HEK293 (cell line): Measurements from ENCODE around the gene RSBN1L.

Experiments used
- CTCF ChIA-PET: fragments of 350-600 bp; formaldehyde crosslinking; extraction: SDS; loops from one replicate; lab custom pipeline; 2021; ENCODE audit warnings: antibody characterized with exemption; lab: Yijun Ruan, JAX
- POLR2A ChIA-PET: fragments of 300-600 bp; formaldehyde crosslinking; extraction: SDS; loops from one replicate; lab custom pipeline; 2020; ENCODE audit warnings: antibody characterized with exemption, inconsistent platforms; lab: Yijun Ruan, JAX
- H3K27ac ChIP-seq: fragments of 200-500 bp; sonication (Bioruptor generic); 2 replicates; pipeline ENCODE4 v1.5.1; 2014; ENCODE audit warnings: low read depth, low read length, control low read depth, inconsistent platforms; ENCODE audit errors: extremely low read depth
- H3K36me3 ChIP-seq, 2 experiments: fragments of 200-500 bp in 1 of 2; sonication (Bioruptor generic) in 1 of 2; 1 replicate in 1 of 2; 2 replicates in 1 of 2; pipeline ENCODE4 v1.5.1; 2014 to 2017; ENCODE audit warnings: inconsistent platforms in 2 of 2, low read length in 2 of 2; ENCODE audit not compliant: control insufficient read depth in 2 of 2, insufficient read depth in 1 of 2
- H3K4me1 ChIP-seq: fragments of 200-500 bp; sonication (Bioruptor generic); 2 replicates; pipeline ENCODE4 v1.5.1; 2014; ENCODE audit warnings: mild to moderate bottlenecking, low read length, inconsistent platforms; ENCODE audit not compliant: control insufficient read depth, insufficient read depth
- H3K4me3 ChIP-seq: 2 replicates; pipeline ENCODE4 v1.5.1; 2011; ENCODE audit warnings: low read depth, mild to moderate bottlenecking, control low read depth, low read length, moderate library complexity
- H3K9me3 ChIP-seq: fragments of 200-500 bp; sonication (Bioruptor generic); 2 replicates; pipeline ENCODE4 v1.5.1; 2014; ENCODE audit warnings: low read depth, low read length, inconsistent platforms; ENCODE audit not compliant: control insufficient read depth, insufficient read depth
- BCL11A ChIP-seq: fragments of 450-650 bp; formaldehyde crosslinking; IDR thresholded peaks from 2 replicates; pipeline ENCODE4 v1.5.1; 2016; ENCODE audit warnings: low read depth, missing biosample characterization, missing genetic modification characterization
- FEZF1 ChIP-seq: fragments of 450-650 bp; formaldehyde crosslinking; IDR thresholded peaks from 2 replicates; pipeline ENCODE4 v1.5.1; 2016; ENCODE audit warnings: missing biosample characterization, missing genetic modification characterization
- GLIS1 ChIP-seq: fragments of 450-650 bp; formaldehyde crosslinking; IDR thresholded peaks from 2 replicates; pipeline ENCODE4 v1.5.1; 2016; ENCODE audit warnings: missing biosample characterization, missing genetic modification characterization
- KLF10 ChIP-seq: fragments of 450-650 bp; IDR thresholded peaks from 2 replicates; pipeline ENCODE4 v1.5.1; 2018; ENCODE audit warnings: missing biosample characterization, mild to moderate bottlenecking, missing genetic modification characterization
- OSR2 ChIP-seq: fragments of 450-650 bp; formaldehyde crosslinking; IDR thresholded peaks from 2 replicates; pipeline ENCODE4 v1.5.1; 2016; ENCODE audit warnings: missing biosample characterization, missing genetic modification characterization
- PRDM1 ChIP-seq: fragments of 450-650 bp; formaldehyde crosslinking; IDR thresholded peaks from 2 replicates; pipeline ENCODE4; 2016; ENCODE audit warnings: missing biosample characterization, missing genetic modification characterization
- SALL2 ChIP-seq: fragments of 450-650 bp; formaldehyde crosslinking; IDR thresholded peaks from 2 replicates; pipeline ENCODE4 v1.5.0; 2017; ENCODE audit warnings: missing biosample characterization, mild to moderate bottlenecking, missing genetic modification characterization, borderline replicate concordance
- TRIM28 ChIP-seq: IDR thresholded peaks from 2 replicates; pipeline ENCODE4 v1.6.1; 2011; ENCODE audit warnings: low read length, control low read depth, borderline replicate concordance
- ZBTB7A ChIP-seq: fragments of 450-650 bp; formaldehyde crosslinking; IDR thresholded peaks from 2 replicates; pipeline ENCODE4 v1.5.1; 2016; ENCODE audit warnings: low read depth, missing biosample characterization, missing genetic modification characterization
- ZBTB8A ChIP-seq: fragments of 450-650 bp; formaldehyde crosslinking; IDR thresholded peaks from 2 replicates; pipeline ENCODE4 v1.5.1; 2016; ENCODE audit warnings: missing biosample characterization, missing genetic modification characterization
- ZEB2 ChIP-seq: fragments of 450-650 bp; formaldehyde crosslinking; IDR thresholded peaks from 2 replicates; pipeline ENCODE4 v1.5.1; 2016; ENCODE audit warnings: missing biosample characterization, missing genetic modification characterization
- ZFP3 ChIP-seq: fragments of 450-650 bp; formaldehyde crosslinking; IDR thresholded peaks from 2 replicates; pipeline ENCODE4 v1.5.1; 2016; ENCODE audit warnings: low read depth, missing biosample characterization, missing genetic modification characterization
- ZIC2 ChIP-seq: fragments of 450-650 bp; formaldehyde crosslinking; IDR thresholded peaks from 2 replicates; pipeline ENCODE4 v1.5.1; 2016; ENCODE audit warnings: missing biosample characterization, missing genetic modification characterization
- ZNF121 ChIP-seq: fragments of 450-650 bp; formaldehyde crosslinking; IDR thresholded peaks from 2 replicates; pipeline ENCODE4 v1.5.1; 2016; ENCODE audit warnings: missing biosample characterization, missing genetic modification characterization
- ZNF169 ChIP-seq: fragments of 450-650 bp; formaldehyde crosslinking; IDR thresholded peaks from 2 replicates; pipeline ENCODE4 v1.5.1; 2016; ENCODE audit warnings: missing biosample characterization, missing genetic modification characterization
- ZNF2 ChIP-seq: fragments of 450-650 bp; formaldehyde crosslinking; IDR thresholded peaks from 2 replicates; pipeline ENCODE4 v1.5.1; 2016; ENCODE audit warnings: missing biosample characterization, missing genetic modification characterization
- ZNF24 ChIP-seq: fragments of 450-650 bp; formaldehyde crosslinking; IDR thresholded peaks from 2 replicates; pipeline ENCODE4 v1.5.1; 2016; ENCODE audit warnings: missing biosample characterization, missing genetic modification characterization
- ZNF324 ChIP-seq: fragments of 450-650 bp; formaldehyde crosslinking; IDR thresholded peaks from 2 replicates; pipeline ENCODE4 v1.5.1; 2016; ENCODE audit warnings: missing biosample characterization, missing genetic modification characterization
- ZNF335 ChIP-seq: fragments of 450-650 bp; formaldehyde crosslinking; conservative IDR thresholded peaks from 2 replicates; pipeline ENCODE4 v1.5.1; 2016; ENCODE audit warnings: missing biosample characterization, missing genetic modification characterization
- ZNF391 ChIP-seq: fragments of 450-650 bp; formaldehyde crosslinking; IDR thresholded peaks from 2 replicates; pipeline ENCODE4 v1.5.1; 2016; ENCODE audit warnings: low read depth, missing biosample characterization, missing genetic modification characterization, borderline replicate concordance
- ZNF473 ChIP-seq: fragments of 450-650 bp; formaldehyde crosslinking; IDR thresholded peaks from 2 replicates; pipeline ENCODE4 v1.5.1; 2017; ENCODE audit warnings: missing biosample characterization, missing genetic modification characterization
- ZNF521 ChIP-seq: fragments of 450-650 bp; formaldehyde crosslinking; IDR thresholded peaks from 2 replicates; pipeline ENCODE4 v1.5.1; 2017; ENCODE audit warnings: missing biosample characterization, mild to moderate bottlenecking, missing genetic modification characterization
- ZNF571 ChIP-seq: fragments of 450-650 bp; formaldehyde crosslinking; IDR thresholded peaks from 2 replicates; pipeline ENCODE4 v1.5.0; 2017; ENCODE audit warnings: missing biosample characterization, missing genetic modification characterization
- TF ChIP-seq, protein P1 (sequence below): fragments of 450-650 bp; formaldehyde crosslinking; IDR thresholded peaks from 2 replicates; pipeline ENCODE4 v1.5.1; 2017; ENCODE audit warnings: missing biosample characterization, missing genetic modification characterization
- TF ChIP-seq, protein P2 (sequence below): fragments of 450-650 bp; formaldehyde crosslinking; IDR thresholded peaks from 2 replicates; pipeline ENCODE4 v1.5.1; 2017; ENCODE audit warnings: missing biosample characterization, mild to moderate bottlenecking, missing genetic modification characterization, moderate library complexity
- TF ChIP-seq, protein P3 (sequence below): fragments of 450-650 bp; formaldehyde crosslinking; IDR thresholded peaks from 2 replicates; pipeline ENCODE4 v1.5.1; 2016; ENCODE audit warnings: missing biosample characterization, missing genetic modification characterization, low read depth
- TF ChIP-seq, protein P4 (sequence below): fragments of 450-650 bp; formaldehyde crosslinking; IDR thresholded peaks from 2 replicates; pipeline ENCODE4 v1.5.1; 2017; ENCODE audit warnings: missing biosample characterization, missing genetic modification characterization
- TF ChIP-seq, protein P5 (sequence below): fragments of 450-650 bp; IDR thresholded peaks from 2 replicates; pipeline ENCODE4 v1.5.1; 2018; ENCODE audit warnings: missing biosample characterization, mild to moderate bottlenecking, missing genetic modification characterization
- TF ChIP-seq, protein P6 (sequence below): fragments of 450-650 bp; formaldehyde crosslinking; IDR thresholded peaks from 2 replicates; pipeline ENCODE4 v1.5.1; 2017; ENCODE audit warnings: missing biosample characterization, missing genetic modification characterization

Gene RSBN1L

DNA sequence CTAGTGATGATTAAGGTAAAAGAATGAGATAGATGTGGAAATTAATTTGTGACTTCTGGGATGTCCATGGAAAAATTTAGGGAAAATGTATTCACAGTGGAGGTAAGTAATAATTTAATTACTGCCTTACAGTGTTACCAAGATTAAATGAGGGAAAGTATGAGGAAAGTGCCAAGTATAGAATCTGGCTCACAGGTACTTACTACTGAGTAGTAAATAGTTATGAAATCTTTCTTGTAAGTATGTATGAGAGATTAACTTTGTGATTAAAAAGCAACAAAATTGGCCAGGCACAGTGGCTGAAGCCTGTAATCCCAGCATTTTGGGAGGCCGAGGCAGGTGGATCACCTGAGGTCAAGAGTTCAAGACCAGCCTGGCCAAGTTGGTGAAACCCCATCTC, 42.1 kb downstream of the RSBN1L start (continued):
- TF ChIP-seq, protein P1, sequence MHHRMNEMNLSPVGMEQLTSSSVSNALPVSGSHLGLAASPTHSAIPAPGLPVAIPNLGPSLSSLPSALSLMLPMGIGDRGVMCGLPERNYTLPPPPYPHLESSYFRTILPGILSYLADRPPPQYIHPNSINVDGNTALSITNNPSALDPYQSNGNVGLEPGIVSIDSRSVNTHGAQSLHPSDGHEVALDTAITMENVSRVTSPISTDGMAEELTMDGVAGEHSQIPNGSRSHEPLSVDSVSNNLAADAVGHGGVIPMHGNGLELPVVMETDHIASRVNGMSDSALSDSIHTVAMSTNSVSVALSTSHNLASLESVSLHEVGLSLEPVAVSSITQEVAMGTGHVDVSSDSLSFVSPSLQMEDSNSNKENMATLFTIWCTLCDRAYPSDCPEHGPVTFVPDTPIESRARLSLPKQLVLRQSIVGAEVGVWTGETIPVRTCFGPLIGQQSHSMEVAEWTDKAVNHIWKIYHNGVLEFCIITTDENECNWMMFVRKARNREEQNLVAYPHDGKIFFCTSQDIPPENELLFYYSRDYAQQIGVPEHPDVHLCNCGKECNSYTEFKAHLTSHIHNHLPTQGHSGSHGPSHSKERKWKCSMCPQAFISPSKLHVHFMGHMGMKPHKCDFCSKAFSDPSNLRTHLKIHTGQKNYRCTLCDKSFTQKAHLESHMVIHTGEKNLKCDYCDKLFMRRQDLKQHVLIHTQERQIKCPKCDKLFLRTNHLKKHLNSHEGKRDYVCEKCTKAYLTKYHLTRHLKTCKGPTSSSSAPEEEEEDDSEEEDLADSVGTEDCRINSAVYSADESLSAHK (tag by site-specific recombination) = no peak
- TF ChIP-seq ZNF24 (no peak), TRIM28 (no peak)
- TF ChIP-seq, all 188 proteins: peak for 0

DNA sequence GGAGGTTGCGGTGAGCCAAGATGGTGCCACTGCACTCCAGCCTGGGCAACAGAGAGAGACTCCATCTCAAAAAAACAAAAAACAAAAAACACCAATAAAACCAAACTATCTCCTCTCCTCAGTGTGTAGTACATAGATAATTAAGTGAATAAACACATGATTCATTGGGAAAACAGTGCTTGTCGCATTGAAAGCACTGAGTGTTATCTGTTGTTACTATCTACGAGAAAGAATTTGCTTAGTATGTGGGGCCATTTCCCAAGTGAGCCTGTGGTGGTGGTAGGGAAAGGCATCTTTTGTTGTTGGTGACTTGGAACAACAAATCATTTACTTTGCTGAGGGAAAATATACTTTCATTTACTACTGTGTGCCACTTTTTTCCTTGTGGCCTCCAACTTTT, 42.6 kb downstream of the RSBN1L start:
- H3K4me3 ChIP-seq = no peak overlapping the region
- H3K27ac ChIP-seq = no peak overlapping the region
- ChIA-PET POLR2A (no interaction called here), CTCF (no interaction called here)
- H3K9me3 ChIP-seq = no peaks in the 10 kb centered on the region
- peaks cover 0 to 4% of the 10 kb centered on the region in 2 experiments; a peak in 1 of 3 replicates for H3K36me3 ChIP-seq
- H3K4me1 ChIP-seq = peaks cover 20% of the 10 kb centered on the region
- TF ChIP-seq OSR2 (0 out of 2 replicates have a peak, but pooled peaks have one; percentile 21), ZNF571 (tag by site-specific recombination) (no peak), SALL2 (tag by site-specific recombination) (no peak), ZNF169 (tag by site-specific recombination) (no peak), ZNF121 (tag by site-specific recombination) (no peak), ZIC2 (peak; percentile 14; the same call in 1 of the 2 replicates), ZBTB8A (tag by site-specific recombination) (no peak), ZBTB7A (no peak), ZFP3 (tag by site-specific recombination) (no peak), ZNF521 (tag by site-specific recombination) (no peak), PRDM1 (tag by site-specific recombination) (0 out of 2 replicates have a peak, but pooled peaks have one; percentile 22), ZEB2 (tag by site-specific recombination) (peak; percentile 57; the same call in 1 of the 2 replicates), ZNF391 (tag by site-specific recombination) (no peak), GLIS1 (no peak), ZNF335 (tag by site-specific recombination) (peak; percentile 29; the same call in 1 of the 2 replicates), KLF10 (tag by site-specific recombination) (no peak), ZNF324 (tag by site-specific recombination) (no peak), ZNF2 (tag by site-specific recombination) (no peak), ZNF473 (tag by site-specific recombination) (no peak), BCL11A (no peak), FEZF1 (peak; percentile 40)
- TF ChIP-seq, protein P2, sequence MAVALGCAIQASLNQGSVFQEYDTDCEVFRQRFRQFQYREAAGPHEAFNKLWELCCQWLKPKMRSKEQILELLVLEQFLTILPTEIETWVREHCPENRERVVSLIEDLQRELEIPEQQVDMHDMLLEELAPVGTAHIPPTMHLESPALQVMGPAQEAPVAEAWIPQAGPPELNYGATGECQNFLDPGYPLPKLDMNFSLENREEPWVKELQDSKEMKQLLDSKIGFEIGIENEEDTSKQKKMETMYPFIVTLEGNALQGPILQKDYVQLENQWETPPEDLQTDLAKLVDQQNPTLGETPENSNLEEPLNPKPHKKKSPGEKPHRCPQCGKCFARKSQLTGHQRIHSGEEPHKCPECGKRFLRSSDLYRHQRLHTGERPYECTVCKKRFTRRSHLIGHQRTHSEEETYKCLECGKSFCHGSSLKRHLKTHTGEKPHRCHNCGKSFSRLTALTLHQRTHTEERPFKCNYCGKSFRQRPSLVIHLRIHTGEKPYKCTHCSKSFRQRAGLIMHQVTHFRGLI = no peak
- TF ChIP-seq, protein P3, sequence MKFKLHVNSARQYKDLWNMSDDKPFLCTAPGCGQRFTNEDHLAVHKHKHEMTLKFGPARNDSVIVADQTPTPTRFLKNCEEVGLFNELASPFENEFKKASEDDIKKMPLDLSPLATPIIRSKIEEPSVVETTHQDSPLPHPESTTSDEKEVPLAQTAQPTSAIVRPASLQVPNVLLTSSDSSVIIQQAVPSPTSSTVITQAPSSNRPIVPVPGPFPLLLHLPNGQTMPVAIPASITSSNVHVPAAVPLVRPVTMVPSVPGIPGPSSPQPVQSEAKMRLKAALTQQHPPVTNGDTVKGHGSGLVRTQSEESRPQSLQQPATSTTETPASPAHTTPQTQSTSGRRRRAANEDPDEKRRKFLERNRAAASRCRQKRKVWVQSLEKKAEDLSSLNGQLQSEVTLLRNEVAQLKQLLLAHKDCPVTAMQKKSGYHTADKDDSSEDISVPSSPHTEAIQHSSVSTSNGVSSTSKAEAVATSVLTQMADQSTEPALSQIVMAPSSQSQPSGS (tag by site-specific recombination) = no peak
- TF ChIP-seq, protein P4, sequence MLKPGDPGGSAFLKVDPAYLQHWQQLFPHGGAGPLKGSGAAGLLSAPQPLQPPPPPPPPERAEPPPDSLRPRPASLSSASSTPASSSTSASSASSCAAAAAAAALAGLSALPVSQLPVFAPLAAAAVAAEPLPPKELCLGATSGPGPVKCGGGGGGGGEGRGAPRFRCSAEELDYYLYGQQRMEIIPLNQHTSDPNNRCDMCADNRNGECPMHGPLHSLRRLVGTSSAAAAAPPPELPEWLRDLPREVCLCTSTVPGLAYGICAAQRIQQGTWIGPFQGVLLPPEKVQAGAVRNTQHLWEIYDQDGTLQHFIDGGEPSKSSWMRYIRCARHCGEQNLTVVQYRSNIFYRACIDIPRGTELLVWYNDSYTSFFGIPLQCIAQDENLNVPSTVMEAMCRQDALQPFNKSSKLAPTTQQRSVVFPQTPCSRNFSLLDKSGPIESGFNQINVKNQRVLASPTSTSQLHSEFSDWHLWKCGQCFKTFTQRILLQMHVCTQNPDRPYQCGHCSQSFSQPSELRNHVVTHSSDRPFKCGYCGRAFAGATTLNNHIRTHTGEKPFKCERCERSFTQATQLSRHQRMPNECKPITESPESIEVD (tag by site-specific recombination) = peak; percentile 50; the same call in 1 of the 2 replicates
- TF ChIP-seq, protein P5, sequence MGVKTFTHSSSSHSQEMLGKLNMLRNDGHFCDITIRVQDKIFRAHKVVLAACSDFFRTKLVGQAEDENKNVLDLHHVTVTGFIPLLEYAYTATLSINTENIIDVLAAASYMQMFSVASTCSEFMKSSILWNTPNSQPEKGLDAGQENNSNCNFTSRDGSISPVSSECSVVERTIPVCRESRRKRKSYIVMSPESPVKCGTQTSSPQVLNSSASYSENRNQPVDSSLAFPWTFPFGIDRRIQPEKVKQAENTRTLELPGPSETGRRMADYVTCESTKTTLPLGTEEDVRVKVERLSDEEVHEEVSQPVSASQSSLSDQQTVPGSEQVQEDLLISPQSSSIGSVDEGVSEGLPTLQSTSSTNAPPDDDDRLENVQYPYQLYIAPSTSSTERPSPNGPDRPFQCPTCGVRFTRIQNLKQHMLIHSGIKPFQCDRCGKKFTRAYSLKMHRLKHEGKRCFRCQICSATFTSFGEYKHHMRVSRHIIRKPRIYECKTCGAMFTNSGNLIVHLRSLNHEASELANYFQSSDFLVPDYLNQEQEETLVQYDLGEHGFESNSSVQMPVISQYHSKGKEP (tag by site-specific recombination) = no peak
- TF ChIP-seq, protein P6, sequence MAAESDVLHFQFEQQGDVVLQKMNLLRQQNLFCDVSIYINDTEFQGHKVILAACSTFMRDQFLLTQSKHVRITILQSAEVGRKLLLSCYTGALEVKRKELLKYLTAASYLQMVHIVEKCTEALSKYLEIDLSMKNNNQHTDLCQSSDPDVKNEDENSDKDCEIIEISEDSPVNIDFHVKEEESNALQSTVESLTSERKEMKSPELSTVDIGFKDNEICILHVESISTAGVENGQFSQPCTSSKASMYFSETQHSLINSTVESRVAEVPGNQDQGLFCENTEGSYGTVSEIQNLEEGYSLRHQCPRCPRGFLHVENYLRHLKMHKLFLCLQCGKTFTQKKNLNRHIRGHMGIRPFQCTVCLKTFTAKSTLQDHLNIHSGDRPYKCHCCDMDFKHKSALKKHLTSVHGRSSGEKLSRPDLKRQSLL (tag by site-specific recombination) = no peak
